DOHH2 (cell line): ENCODE measurements around the gene GPC5.

ENCODE experiments used
- EZH2phosphoT487 ChIP-seq: fragments of 200-600 bp; sonication (generic); IDR thresholded peaks from 2 replicates; pipeline ENCODE4 v1.6.1; 2017; ENCODE audit warnings: borderline replicate concordance, mild to moderate bottlenecking, antibody characterized with exemption, low read length, moderate library complexity, mixed read lengths
- TF ChIP-seq, protein P1 (sequence below): fragments of 200-600 bp; sonication (generic); IDR thresholded peaks from one replicate; pipeline ENCODE4 v1.5.1; 2014; ENCODE audit warnings: antibody characterized with exemption, mild to moderate bottlenecking, low read depth, low read length; ENCODE audit not compliant: poor library complexity, severe bottlenecking

DNA sequence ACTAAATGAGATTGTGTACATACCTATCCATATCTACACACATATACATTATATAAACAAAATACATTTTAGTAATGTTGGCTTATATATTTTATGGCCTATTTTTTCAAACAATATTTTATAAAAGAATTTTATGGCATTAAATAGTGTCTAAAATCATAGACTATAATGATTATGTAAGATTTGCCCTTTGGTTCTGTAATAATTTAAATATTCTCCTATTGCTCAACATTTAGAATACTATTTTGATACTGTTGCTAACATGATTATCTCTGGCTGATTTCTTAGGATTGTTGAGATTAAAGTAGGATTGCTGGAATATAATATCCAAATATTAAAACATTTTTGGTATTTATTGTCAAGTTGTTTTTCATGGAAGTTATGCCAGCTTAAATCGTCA, 1263.0 kb downstream of the GPC5 start:
- TF ChIP-seq, protein P1, sequence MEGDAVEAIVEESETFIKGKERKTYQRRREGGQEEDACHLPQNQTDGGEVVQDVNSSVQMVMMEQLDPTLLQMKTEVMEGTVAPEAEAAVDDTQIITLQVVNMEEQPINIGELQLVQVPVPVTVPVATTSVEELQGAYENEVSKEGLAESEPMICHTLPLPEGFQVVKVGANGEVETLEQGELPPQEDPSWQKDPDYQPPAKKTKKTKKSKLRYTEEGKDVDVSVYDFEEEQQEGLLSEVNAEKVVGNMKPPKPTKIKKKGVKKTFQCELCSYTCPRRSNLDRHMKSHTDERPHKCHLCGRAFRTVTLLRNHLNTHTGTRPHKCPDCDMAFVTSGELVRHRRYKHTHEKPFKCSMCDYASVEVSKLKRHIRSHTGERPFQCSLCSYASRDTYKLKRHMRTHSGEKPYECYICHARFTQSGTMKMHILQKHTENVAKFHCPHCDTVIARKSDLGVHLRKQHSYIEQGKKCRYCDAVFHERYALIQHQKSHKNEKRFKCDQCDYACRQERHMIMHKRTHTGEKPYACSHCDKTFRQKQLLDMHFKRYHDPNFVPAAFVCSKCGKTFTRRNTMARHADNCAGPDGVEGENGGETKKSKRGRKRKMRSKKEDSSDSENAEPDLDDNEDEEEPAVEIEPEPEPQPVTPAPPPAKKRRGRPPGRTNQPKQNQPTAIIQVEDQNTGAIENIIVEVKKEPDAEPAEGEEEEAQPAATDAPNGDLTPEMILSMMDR, result no peak
- TF ChIP-seq EZH2phosphoT487, result no peak
